HCT116 (cell line): ENCODE measurements around the gene SLC5A6. TPM values are rescaled to one million over a fixed set of nuclear protein-coding genes. Genes with fewer than 3 reads are reported as not detected.
A peak's percentile ranks its signal among the peaks of the same experiment; 100 is the strongest.

Experiments used
- ATAC-seq: fragments of 200-7000 bp; cut with Tn5 transposase; 2 replicates; pipeline ENCODE4 v1.9.1; 2020; ENCODE audit warnings: mild to moderate bottlenecking, moderate library complexity
- BruUV-seq: library from RNA; stranded (reverse); fragments of 400-500 nt; replicated peaks from 2 replicates; lab custom pipeline; 2021; lab: Mats Ljungman, UMichigan
- CTCF ChIA-PET: fragments of 300-600 bp; sonication (Branson Sonifier 250); formaldehyde crosslinking; loops from one replicate; lab custom pipeline; 2021; ENCODE audit warnings: antibody characterized with exemption; lab: Charles Lee
- POLR2A ChIA-PET: fragments of 300-600, 350-600 bp; sonication (Branson Sonifier 250); formaldehyde crosslinking; loops from one replicate; lab custom pipeline; 2021; ENCODE audit warnings: antibody characterized with exemption; lab: Charles Lee
- RAD21 ChIA-PET, 2 experiments: fragments of 300-600 bp; sonication (Branson Sonifier 250); formaldehyde crosslinking; loops; one replicate each; lab custom pipeline; 2023; ENCODE audit warnings: low total read pairs in 2 of 2; ENCODE audit not compliant: uncharacterized antibody in 2 of 2, unreplicated experiment in 2 of 2, low non-redundant PET in 1 of 2; lab: Charles Lee
- DNase-seq: peaks from one replicate; pipeline ENCODE4 v3.0.0-alpha.2; 2010; ENCODE audit warnings: low read depth, low spot score
- H2AFZ ChIP-seq: fragments of 200-600 bp; shearing (Covaris generic), sonication (generic); 2 replicates; pipeline ENCODE4 v1.6.1; 2017; ENCODE audit warnings: low read depth, mixed run types, mixed read lengths, antibody characterized with exemption, low read length; ENCODE audit not compliant: poor library complexity, severe bottlenecking
- H3K27ac ChIP-seq: 2 replicates; pipeline ENCODE4 v1.5.1; 2012; ENCODE audit warnings: low read depth, low read length
- H3K27me3 ChIP-seq: fragments of 200-600 bp; sonication (generic); 2 replicates; pipeline ENCODE4 v1.6.1; 2016; ENCODE audit warnings: mixed run types, low read length, mixed read lengths; ENCODE audit not compliant: insufficient read depth
- H3K36me3 ChIP-seq, 2 experiments: fragments of 200-500 bp in 1 of 2; fragments of 200-600 bp in 1 of 2; sonication (Bioruptor generic) in 1 of 2; sonication (generic) in 1 of 2; 2 replicates each; pipeline versions ENCODE4 v1.5.1 to v1.6.1; 2014 to 2016; ENCODE audit warnings: low read length in 2 of 2, inconsistent platforms in 1 of 2, mixed read lengths in 1 of 2, mixed run types in 1 of 2; ENCODE audit not compliant: insufficient read depth in 2 of 2, control insufficient read depth in 1 of 2
- H3K4me1 ChIP-seq, 2 experiments: fragments of 200-600 bp in 1 of 2; sonication (generic) in 1 of 2; 2 replicates each; pipeline versions ENCODE4 v1.5.1 to v1.6.1; 2012 to 2017; ENCODE audit warnings: low read length in 2 of 2, inconsistent platforms in 1 of 2, mild to moderate bottlenecking in 1 of 2, mixed read lengths in 1 of 2, mixed run types in 1 of 2, moderate library complexity in 1 of 2; ENCODE audit not compliant: insufficient read depth in 2 of 2, control insufficient read depth in 1 of 2
- H3K4me2 ChIP-seq: fragments of 200-600 bp; sonication (generic); 2 replicates; pipeline ENCODE4 v1.6.1; 2017; ENCODE audit warnings: mixed run types, low read length, mixed read lengths
- H3K4me3 ChIP-seq, 2 experiments: fragments of 200-600 bp in 1 of 2; sonication (generic) in 1 of 2; replicated peaks in 1 of 2; 2 replicates each; pipeline ENCODE4 v1.5.1; 2011 to 2016; ENCODE audit warnings: low read length in 2 of 2, control low read depth in 1 of 2, low read depth in 1 of 2, mild to moderate bottlenecking in 1 of 2, mixed read lengths in 1 of 2, mixed run types in 1 of 2
- H3K79me2 ChIP-seq: fragments of 200-600 bp; sonication (generic); 2 replicates; pipeline ENCODE4 v1.6.1; 2017; ENCODE audit warnings: mild to moderate bottlenecking, mixed run types, low read length, moderate library complexity, mixed read lengths; ENCODE audit not compliant: insufficient read depth
- H3K9ac ChIP-seq: fragments of 200-600 bp; sonication (generic); 2 replicates; pipeline ENCODE4 v1.6.1; 2016; ENCODE audit warnings: low read length, mixed read lengths
- H3K9me2 ChIP-seq: fragments of 200-600 bp; sonication (generic), shearing (Covaris generic); 2 replicates; pipeline ENCODE4 v1.6.1; 2017; ENCODE audit warnings: mixed run types, mild to moderate bottlenecking, moderate library complexity; ENCODE audit not compliant: insufficient read depth
- H3K9me3 ChIP-seq, 2 experiments: fragments of 200-500 bp in 1 of 2; fragments of 200-600 bp in 1 of 2; sonication (Bioruptor generic) in 1 of 2; sonication (generic) in 1 of 2; 2 replicates each; pipeline ENCODE4 v1.6.1; 2014 to 2017; ENCODE audit warnings: low read length in 2 of 2, mixed read lengths in 2 of 2, inconsistent platforms in 1 of 2, low read depth in 1 of 2, mild to moderate bottlenecking in 1 of 2, mixed run types in 1 of 2, moderate library complexity in 1 of 2; ENCODE audit not compliant: control insufficient read depth in 1 of 2, insufficient read depth in 1 of 2
- H4K20me1 ChIP-seq: fragments of 200-600 bp; sonication (generic), shearing (Covaris generic); 2 replicates; pipeline ENCODE4 v1.6.1; 2017; ENCODE audit warnings: mixed run types, mild to moderate bottlenecking, moderate library complexity; ENCODE audit not compliant: insufficient read depth
- CBX3 ChIP-seq: IDR thresholded peaks from 2 replicates; pipeline ENCODE4 v1.6.1; 2012; ENCODE audit warnings: low read depth
- ELF1 ChIP-seq: IDR thresholded peaks from 2 replicates; pipeline ENCODE4 v1.6.1; 2012; ENCODE audit warnings: low read depth, borderline replicate concordance
- JUND ChIP-seq: IDR thresholded peaks from 2 replicates; pipeline ENCODE4 v1.6.1; 2012
- MAX ChIP-seq: IDR thresholded peaks from 2 replicates; pipeline ENCODE4 v1.6.1; 2012
- POLR2AphosphoS5 ChIP-seq: IDR thresholded peaks from 2 replicates; pipeline ENCODE4 v1.6.1; 2011; ENCODE audit warnings: mild to moderate bottlenecking, low read depth, low read length, moderate library complexity
- RAD21 ChIP-seq: IDR thresholded peaks from 2 replicates; pipeline ENCODE4 v1.6.1; 2012; ENCODE audit warnings: low read depth, mild to moderate bottlenecking
- SRF ChIP-seq: IDR thresholded peaks from 2 replicates; pipeline ENCODE4 v1.6.1; 2012; ENCODE audit warnings: low read depth
- YY1 ChIP-seq: IDR thresholded peaks from 2 replicates; pipeline ENCODE4 v1.6.1; 2011; ENCODE audit warnings: low read length, low read depth, moderate library complexity, mild to moderate bottlenecking; ENCODE audit not compliant: insufficient replicate concordance; ENCODE audit errors: extremely low read depth
- ZFX ChIP-seq: fragments of 450-650 bp; IDR thresholded peaks from 2 replicates; pipeline ENCODE4 v1.6.1; 2017
- ZNF274 ChIP-seq: fragments of 200-500 bp; sonication (Bioruptor generic); IDR thresholded peaks from 2 replicates; pipeline ENCODE4 v1.6.1; 2014; ENCODE audit warnings: mild to moderate bottlenecking, low read depth, low read length, inconsistent platforms
- intact Hi-C: fragments of 100-400 bp; cut with micrococcal nuclease; formaldehyde crosslinking; loops from 2 replicates; pipeline ENCODE4 v1.10.0; 2022
- total RNA-seq: library from RNA; stranded (reverse); gene quantifications from one replicate; pipeline ENCODE4 v1.2.1, GENCODE V29; 2021; ENCODE audit not compliant: unreplicated experiment
- TF ChIP-seq, protein P1 (sequence below), 3 experiments: fragments of 200-600 bp in 1 of 3; sonication (generic) in 1 of 3; IDR thresholded peaks in 2 of 3; conservative IDR thresholded peaks in 1 of 3; 2 replicates each; pipeline ENCODE4 v1.5.1; 2012 to 2017; ENCODE audit warnings: low read depth in 2 of 3, low read length in 2 of 3, antibody characterized with exemption in 1 of 3, borderline replicate concordance in 1 of 3, control low read depth in 1 of 3, mild to moderate bottlenecking in 1 of 3, mixed read lengths in 1 of 3, mixed run types in 1 of 3, moderate library complexity in 1 of 3; ENCODE audit not compliant: insufficient read depth in 1 of 3
- TF ChIP-seq, protein P2 (sequence below): IDR thresholded peaks from 2 replicates; pipeline ENCODE4 v1.6.1; 2012; ENCODE audit warnings: low read depth
- TF ChIP-seq, protein P3 (sequence below): IDR thresholded peaks from 2 replicates; pipeline ENCODE4 v1.6.1; 2012

The SLC5A6 gene
- total RNA-seq, 1 experiment from 2014 or later = 55.4 TPM

- H3K36me3 ChIP-seq = peaks cover 20 to 33% of the 10 kb centered on the region in 2 experiments; a peak in 2 of 4 replicates
- TF ChIP-seq MAX (no peak), SRF (no peak), CBX3 (no peak), RAD21 (no peak), ELF1 (no peak), JUND (no peak), ZFX (no peak), POLR2AphosphoS5 (no peak), ZNF274 (no peak), YY1 (no peak)
- TF ChIP-seq, protein P1, sequence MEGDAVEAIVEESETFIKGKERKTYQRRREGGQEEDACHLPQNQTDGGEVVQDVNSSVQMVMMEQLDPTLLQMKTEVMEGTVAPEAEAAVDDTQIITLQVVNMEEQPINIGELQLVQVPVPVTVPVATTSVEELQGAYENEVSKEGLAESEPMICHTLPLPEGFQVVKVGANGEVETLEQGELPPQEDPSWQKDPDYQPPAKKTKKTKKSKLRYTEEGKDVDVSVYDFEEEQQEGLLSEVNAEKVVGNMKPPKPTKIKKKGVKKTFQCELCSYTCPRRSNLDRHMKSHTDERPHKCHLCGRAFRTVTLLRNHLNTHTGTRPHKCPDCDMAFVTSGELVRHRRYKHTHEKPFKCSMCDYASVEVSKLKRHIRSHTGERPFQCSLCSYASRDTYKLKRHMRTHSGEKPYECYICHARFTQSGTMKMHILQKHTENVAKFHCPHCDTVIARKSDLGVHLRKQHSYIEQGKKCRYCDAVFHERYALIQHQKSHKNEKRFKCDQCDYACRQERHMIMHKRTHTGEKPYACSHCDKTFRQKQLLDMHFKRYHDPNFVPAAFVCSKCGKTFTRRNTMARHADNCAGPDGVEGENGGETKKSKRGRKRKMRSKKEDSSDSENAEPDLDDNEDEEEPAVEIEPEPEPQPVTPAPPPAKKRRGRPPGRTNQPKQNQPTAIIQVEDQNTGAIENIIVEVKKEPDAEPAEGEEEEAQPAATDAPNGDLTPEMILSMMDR (IDR thresholded peaks at IDR 0.05 in 2 of 3, conservative IDR thresholded peaks at IDR 0.05 in 1 of 3; ENCODE audit: borderline replicate concordance in 1 of 3, insufficient read depth in 1 of 3, low read depth in 2 of 3, low read length in 2 of 3) = no peak
- TF ChIP-seq, protein P2, sequence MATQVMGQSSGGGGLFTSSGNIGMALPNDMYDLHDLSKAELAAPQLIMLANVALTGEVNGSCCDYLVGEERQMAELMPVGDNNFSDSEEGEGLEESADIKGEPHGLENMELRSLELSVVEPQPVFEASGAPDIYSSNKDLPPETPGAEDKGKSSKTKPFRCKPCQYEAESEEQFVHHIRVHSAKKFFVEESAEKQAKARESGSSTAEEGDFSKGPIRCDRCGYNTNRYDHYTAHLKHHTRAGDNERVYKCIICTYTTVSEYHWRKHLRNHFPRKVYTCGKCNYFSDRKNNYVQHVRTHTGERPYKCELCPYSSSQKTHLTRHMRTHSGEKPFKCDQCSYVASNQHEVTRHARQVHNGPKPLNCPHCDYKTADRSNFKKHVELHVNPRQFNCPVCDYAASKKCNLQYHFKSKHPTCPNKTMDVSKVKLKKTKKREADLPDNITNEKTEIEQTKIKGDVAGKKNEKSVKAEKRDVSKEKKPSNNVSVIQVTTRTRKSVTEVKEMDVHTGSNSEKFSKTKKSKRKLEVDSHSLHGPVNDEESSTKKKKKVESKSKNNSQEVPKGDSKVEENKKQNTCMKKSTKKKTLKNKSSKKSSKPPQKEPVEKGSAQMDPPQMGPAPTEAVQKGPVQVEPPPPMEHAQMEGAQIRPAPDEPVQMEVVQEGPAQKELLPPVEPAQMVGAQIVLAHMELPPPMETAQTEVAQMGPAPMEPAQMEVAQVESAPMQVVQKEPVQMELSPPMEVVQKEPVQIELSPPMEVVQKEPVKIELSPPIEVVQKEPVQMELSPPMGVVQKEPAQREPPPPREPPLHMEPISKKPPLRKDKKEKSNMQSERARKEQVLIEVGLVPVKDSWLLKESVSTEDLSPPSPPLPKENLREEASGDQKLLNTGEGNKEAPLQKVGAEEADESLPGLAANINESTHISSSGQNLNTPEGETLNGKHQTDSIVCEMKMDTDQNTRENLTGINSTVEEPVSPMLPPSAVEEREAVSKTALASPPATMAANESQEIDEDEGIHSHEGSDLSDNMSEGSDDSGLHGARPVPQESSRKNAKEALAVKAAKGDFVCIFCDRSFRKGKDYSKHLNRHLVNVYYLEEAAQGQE = no peak
- TF ChIP-seq, protein P3, sequence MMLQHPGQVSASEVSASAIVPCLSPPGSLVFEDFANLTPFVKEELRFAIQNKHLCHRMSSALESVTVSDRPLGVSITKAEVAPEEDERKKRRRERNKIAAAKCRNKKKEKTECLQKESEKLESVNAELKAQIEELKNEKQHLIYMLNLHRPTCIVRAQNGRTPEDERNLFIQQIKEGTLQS = no peak
- TF ChIP-seq, all 23 proteins: peak for 0
- Histone ChIP-seq H3K79me2 (peaks cover 37% of the 10 kb centered on the region), H3K4me1 (peaks cover 3 to 14% of the 10 kb centered on the region in 2 experiments; a peak in 3 of 4 replicates), H3K27ac (no peak overlapping the region), H3K27me3 (no peaks in the 10 kb centered on the region), H2AFZ (no peak overlapping the region), H3K4me2 (no peak overlapping the region), H3K9me3 (no peaks in the 10 kb centered on the region), H3K4me3 (no peak overlapping the region), H3K9ac (no peak overlapping the region), H3K9me2 (no peaks in the 10 kb centered on the region), H4K20me1 (no peaks in the 10 kb centered on the region)
- TSS peak; percentile 23 for BruUV-seq
- CTCF ChIA-PET = interaction anchor here (0.6 kb wide), 1 partner anchor 39 kb away, joined by 3 read pairs; no protein-coding TSS in a partner anchor
- RAD21 ChIA-PET = no interaction called here
- intact Hi-C loops = no loop called here
- ATAC-seq (no peak), DNase-seq (no peak)
- POLR2A ChIA-PET = no interaction called here
These were observed 2.3 kb downstream of the SLC5A6 start for GRCh38 chr2:27209621-27210401.
